Heart left ventricle (tissue), 16 donors: Measurements from ENCODE around the gene NAA60. TPM values are rescaled to one million over a fixed set of nuclear protein-coding genes. Genes with fewer than 3 reads are reported as not detected.

Source experiments
- ATAC-seq, 4 donors: fragments of 200-7000 bp; cut with Tn5 transposase; one replicate each; pipeline ENCODE4 v1.9.1; 2020 to 2022; ENCODE audit warnings: moderate library complexity in 4 of 4, mild to moderate bottlenecking in 3 of 4, moderate number of reproducible peaks in 1 of 4
- DNase-seq, 5 donors: peaks; one replicate each; pipeline ENCODE4 v3.0.0-alpha.2; 2020
- H3K27ac ChIP-seq, 12 donors: fragments of 200-600 bp; sonication (generic) in 4 of 12; one replicate each; pipeline versions ENCODE4 v1.5.0 to v1.8.0; 2016 to 2022; ENCODE audit warnings: mild to moderate bottlenecking in 2 of 12
- H3K27me3 ChIP-seq, 9 donors: fragments of 200-600 bp; sonication (generic) in 2 of 9; one replicate each; pipeline versions ENCODE4 v1.5.1 to v1.8.0; 2016 to 2022; ENCODE audit warnings: mild to moderate bottlenecking in 3 of 9
- H3K36me3 ChIP-seq, 9 donors: fragments of 200-600 bp; sonication (generic) in 2 of 9; one replicate each; pipeline versions ENCODE4 v1.5.0 to v1.8.0; 2018 to 2022; ENCODE audit warnings: mild to moderate bottlenecking in 2 of 9
- H3K4me1 ChIP-seq, 12 donors: fragments of 200-600 bp; sonication (generic) in 4 of 12; one replicate each; pipeline versions ENCODE4 v1.5.0 to v1.8.0; 2016 to 2022; ENCODE audit warnings: mild to moderate bottlenecking in 3 of 12
- H3K4me3 ChIP-seq, 12 donors: fragments of 200-600 bp; sonication (generic) in 4 of 12; one replicate each; pipeline versions ENCODE4 v1.5.0 to v1.8.0; 2017 to 2022; ENCODE audit warnings: mild to moderate bottlenecking in 9 of 12, moderate library complexity in 4 of 12
- H3K9me3 ChIP-seq, 12 donors: fragments of 200-600 bp; sonication (generic) in 4 of 12; one replicate each; pipeline versions ENCODE4 v1.5.0 to v1.8.0; 2016 to 2022; ENCODE audit warnings: mild to moderate bottlenecking in 1 of 12
- CTCF ChIP-seq, 12 donors: fragments of 200-600 bp; sonication (generic) in 4 of 12; IDR thresholded peaks; one replicate each; pipeline versions ENCODE4 v1.5.0 to v1.8.0; 2018 to 2022; ENCODE audit warnings: antibody characterized with exemption in 12 of 12, mild to moderate bottlenecking in 5 of 12
- POLR2A ChIP-seq, 2 donors: fragments of 450-650 bp; IDR thresholded peaks; one replicate each; pipeline ENCODE4 v1.6.1; 2017; ENCODE audit warnings: antibody characterized with exemption in 2 of 2, mild to moderate bottlenecking in 2 of 2, moderate library complexity in 2 of 2
- WGBS, 4 donors: extraction: QIAGEN DNeasy Blood & Tissue Kit in 2 of 4; methylation state at CpG; one replicate each; pipeline versions ENCODE4 v1.1.5 to v1.1.7; 2013 to 2018; 5-methylcytosine and 5-hydroxymethylcytosine counted together
- intact Hi-C, 10 donors: fragments of 100-400 bp; cut with DNase I; formaldehyde crosslinking; loops; one replicate each; pipeline versions ENCODE4 v1.11.1 to v1.14.2; 2022
- polyA plus RNA-seq, 2 donors: library from polyadenylated mRNA; stranded (reverse); fragments of 200-250 nt; gene quantifications; one replicate each; pipeline ENCODE4 v1.2.3, GENCODE V29; 2013
- total RNA-seq, 9 donors: library from RNA; depleted of rRNA in 2 of 9; stranded (reverse); fragments of >200 nt in 2 of 9; fragmentation: NEBNext Ultra II Directional in 3 of 9; extraction: Animal tissue kit (Norgen Biotek cat#: 25700) in 3 of 9; gene quantifications; one replicate each; pipeline versions ENCODE4 v1.1.0 to v1.2.4, GENCODE V29; 2016 to 2023
- donor health status: ischemic (EF 13 %, LVEDD 7.1; RV severe dilation, severe dysfunction).
- donor health status: healthy with polysubstance abuse.
- donor health status: DM: no; HTN: yes; CAD: no.
- donor health status: DM: no; HTN: no; CAD: no.
- donor health status: ischemic (EF 25% LVEDD 6.9; RV normal size, moderate dysfunction).
- donor health status: ischemic (EF 25% LVEDD 5.7; RV mildly dilated, moderate dysfunction).
- donor health status: healthy.
- donor health status: DM: yes; HTN: yes; CAD: no.
- donor health status: ischemic (EF 35%, LVEDD 5.7; RV mildly dilated, moderate dysfunction).
- donor health status: nonischemic (EF 11% LVEDD 7.7; RV severe dilation, severe dysfunction).
- donor health status: DM: yes; HTN: yes; CAD: no.
- donor health status: PGD.
- donor health status: ischemic (EF 29% LVEDD 5.4; RV normal size, mild dysfunction).
- donor health status: nonischemic (EF 23%, LVEDD 6.1; RV moderate dilation, normal function).

Gene NAA60
- total and polyA plus RNA-seq, 11 donors = 30.3 to 61.9 (median 38.6) TPM

GRCh38 chr16:3460585-3460984 lies 17.1 kb downstream of the NAA60 start:
- H3K27ac ChIP-seq = peak overlapping the region in 9 of 12 donors; percentile 26 to 99 (median 97)
- H3K4me1 ChIP-seq = peaks cover 13 to 87% (median 67%) of the 10 kb centered on the region in 12 donors
- H3K27me3 ChIP-seq = no peaks in the 10 kb centered on the region
- H3K36me3 ChIP-seq = peaks cover 0 to 4% (median 0%) of the 10 kb centered on the region in 9 donors
- no peak for TF ChIP-seq CTCF (IDR thresholded peaks at IDR 0.05)
- no peak for TF ChIP-seq POLR2A (IDR thresholded peaks at IDR 0.05)
- peak overlapping the region in 1 of 12 donors; percentile 89 for H3K4me3 ChIP-seq
- DNase-seq (peak in 1 of 5 donors; percentile 9), ATAC-seq (no peak)
- H3K9me3 ChIP-seq = no peaks in the 10 kb centered on the region
- intact Hi-C loops = no loop called here
- 75 to 82% (median 77%) methylated on average over 8 of the region's 8 CpGs for WGBS, 4 donors

GRCh38 chr16:3461151-3461550 lies 17.7 kb downstream of the NAA60 start:
- no peak for ATAC-seq
- H3K4me3 ChIP-seq = no peak overlapping the region

GRCh38 chr16:3465301-3465700 lies 21.8 kb downstream of the NAA60 start:
- Histone ChIP-seq H3K27ac (no peak overlapping the region), H3K36me3 (peaks cover 0 to 27% (median 10%) of the 10 kb centered on the region in 9 donors), H3K4me3 (no peak overlapping the region), H3K27me3 (no peaks in the 10 kb centered on the region), H3K4me1 (peaks cover 9 to 94% (median 70%) of the 10 kb centered on the region in 12 donors), H3K9me3 (no peaks in the 10 kb centered on the region)
- WGBS, 4 donors = 78 to 86% (median 80%) methylated on average over 12 of the region's 12 CpGs
- DNase-seq (peak in 1 of 5 donors; percentile 16), ATAC-seq (no peak)
- intact Hi-C loops = no loop called here
- TF ChIP-seq CTCF (IDR thresholded peaks at IDR 0.05) (no peak), POLR2A (IDR thresholded peaks at IDR 0.05) (no peak)

More at GRCh38 chr16:3461151-3461550, 17.7 kb downstream of the NAA60 start:
- peak in 1 of 5 donors; percentile 24 for DNase-seq
- H3K9me3 ChIP-seq = no peaks in the 10 kb centered on the region
- TF ChIP-seq CTCF (IDR thresholded peaks at IDR 0.05) = peak in 2 of 12 donors; percentile 4 to 7
- TF ChIP-seq POLR2A (IDR thresholded peaks at IDR 0.05) = no peak
- H3K27ac ChIP-seq = peak overlapping the region in 5 of 12 donors; percentile 4 to 28 (median 16)
- H3K27me3 ChIP-seq = no peaks in the 10 kb centered on the region
- peaks cover 13 to 87% (median 66%) of the 10 kb centered on the region in 12 donors for H3K4me1 ChIP-seq
- peaks cover 0 to 9% (median 4%) of the 10 kb centered on the region in 9 donors for H3K36me3 ChIP-seq
- 45 to 54% (median 50%) methylated on average over 8 of the region's 8 CpGs for WGBS, 4 donors
- intact Hi-C loops = no loop called here

GRCh38 chr16:3465911-3466584 lies 22.6 kb downstream of the NAA60 start:
- no peak for TF ChIP-seq POLR2A (IDR thresholded peaks at IDR 0.05)
- TF ChIP-seq CTCF (IDR thresholded peaks at IDR 0.05) = no peak
- Histone ChIP-seq H3K27ac (peak overlapping the region in 1 of 12 donors; percentile 20), H3K27me3 (no peaks in the 10 kb centered on the region), H3K4me3 (no peak overlapping the region), H3K4me1 (peaks cover 5 to 92% (median 69%) of the 10 kb centered on the region in 12 donors), H3K36me3 (peaks cover 0 to 32% (median 10%) of the 10 kb centered on the region in 9 donors), H3K9me3 (no peaks in the 10 kb centered on the region)
- peak in 1 of 5 donors; percentile 19 for DNase-seq
- 71 to 86% (median 75%) methylated on average over 19 to 21 of the region's 21 CpGs for WGBS, 4 donors
- intact Hi-C loops = no loop called here
- no peak for ATAC-seq
